Fibroblast of mammary gland (primary cell): ENCODE measurements around the gene BAZ2B.

ENCODE experiments used
- DNase-seq: peaks from one replicate; pipeline ENCODE4 v3.0.0-alpha.2; 2010; ENCODE audit warnings: low read depth
- H3K4me3 ChIP-seq: 2 replicates; pipeline ENCODE4 v1.5.1; 2011; ENCODE audit warnings: low read depth, mild to moderate bottlenecking, low read length, moderate library complexity; ENCODE audit not compliant: control insufficient read depth
- CTCF ChIP-seq: conservative IDR thresholded peaks from 2 replicates; pipeline ENCODE4 v1.5.1; 2011; ENCODE audit warnings: low read depth, low read length, inconsistent platforms; ENCODE audit not compliant: control insufficient read depth, insufficient read depth

The BAZ2B gene

GRCh38 chr2:159616286-159616701 lies at the start of gene BAZ2B:
TSS of gene BAZ2B (minus strand) at chr2:159616548. CDS start at chr2:159478719, 137,829 bp downstream.
- peak; percentile 85 for DNase-seq
- no peak for TF ChIP-seq CTCF

DNA sequence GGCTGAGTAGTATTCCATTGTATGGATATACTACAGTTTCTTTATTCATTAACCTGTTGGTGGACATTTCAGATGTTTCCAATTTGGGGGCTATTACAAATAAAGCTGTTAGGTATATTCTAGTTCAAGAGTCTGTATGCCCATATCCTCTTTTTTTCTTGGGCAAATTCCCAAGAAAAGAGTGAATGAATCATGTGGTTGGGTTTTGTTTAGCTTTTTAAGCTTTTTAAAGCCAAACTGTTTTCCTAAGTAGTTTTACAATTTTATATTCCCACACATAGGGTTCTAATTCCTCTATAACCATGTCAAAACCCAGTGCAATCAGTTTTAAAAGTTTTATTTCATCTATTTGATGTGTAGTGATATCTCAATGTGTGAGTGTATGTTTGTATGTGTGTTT lies 44.9 kb upstream of the BAZ2B start:
- DNase-seq: peak; percentile 30
- no peak for TF ChIP-seq CTCF
- no peak overlapping the region for H3K4me3 ChIP-seq

More at GRCh38 chr2:159616286-159616701, at the start of gene BAZ2B:
- H3K4me3 ChIP-seq: peak within 1 kb of the TSS; percentile 72

- DNase-seq: peak; percentile 65
- no peak overlapping the region for H3K4me3 ChIP-seq
- no peak for TF ChIP-seq CTCF
Observed at GRCh38 chr2:159658881-159659873, 42.8 kb upstream of the BAZ2B start.

- TF ChIP-seq CTCF: no peak
- no peak overlapping the region for H3K4me3 ChIP-seq
- no peak for DNase-seq
Observed at GRCh38 chr2:159653962-159654361, 37.6 kb upstream of the BAZ2B start.

- no peak for TF ChIP-seq CTCF
- H3K4me3 ChIP-seq: no peak overlapping the region
- DNase-seq: no peak
Observed at GRCh38 chr2:159651884-159652283, 35.5 kb upstream of the BAZ2B start.

GRCh38 chr2:159650574-159650973 lies 34.2 kb upstream of the BAZ2B start:
- no peak overlapping the region for H3K4me3 ChIP-seq
- DNase-seq: no peak
- no peak for TF ChIP-seq CTCF
